DMS53 treated with DMSO at 0.1 percent for 48 hours (cell line): ENCODE data around the gene EIF2A.

Experiments
- DNase-seq: peaks from one replicate; lab custom pipeline; 2025; ENCODE audit not compliant: unreplicated experiment; lab: John Stamatoyannopoulos, UW

Gene EIF2A

DNA sequence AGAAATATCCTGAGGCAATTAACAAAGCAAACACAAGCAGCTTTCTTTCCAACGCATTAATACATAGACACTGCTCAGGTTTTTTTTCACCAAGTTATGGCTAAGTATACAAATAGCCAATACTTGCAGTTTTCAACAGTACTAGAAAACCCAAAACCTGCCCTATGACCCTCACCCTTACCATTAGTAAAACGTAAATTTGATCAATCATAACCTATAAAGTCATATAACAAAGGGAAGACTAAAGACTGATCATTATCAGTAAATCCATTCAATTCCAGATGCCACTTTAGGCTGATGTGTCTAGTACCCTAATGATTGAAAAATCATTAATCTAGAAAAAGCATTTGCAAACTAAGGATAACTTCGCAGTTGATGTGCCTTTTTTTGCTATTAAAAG is 3.5 kb upstream of the EIF2A start:
- no peak for DNase-seq

DNA sequence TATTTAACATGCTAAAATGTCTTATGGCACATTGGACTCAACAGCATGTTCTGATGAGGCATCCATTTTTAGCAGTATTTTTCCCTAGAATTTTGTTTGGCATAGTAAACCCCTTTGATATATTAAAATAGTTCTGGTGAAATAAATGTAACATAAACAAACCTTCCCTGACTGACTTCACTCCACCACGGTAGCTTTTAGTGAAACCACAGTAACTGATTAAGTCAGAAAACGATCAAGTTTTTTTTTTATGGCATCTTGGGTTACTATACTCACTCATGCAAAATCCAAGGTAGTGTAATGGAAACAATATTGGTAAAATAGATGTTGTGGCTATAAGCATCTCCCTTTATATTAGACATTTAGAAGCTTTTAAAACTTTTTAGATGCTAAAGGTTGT is 3.1 kb upstream of the EIF2A start:
- no peak for DNase-seq

DNA sequence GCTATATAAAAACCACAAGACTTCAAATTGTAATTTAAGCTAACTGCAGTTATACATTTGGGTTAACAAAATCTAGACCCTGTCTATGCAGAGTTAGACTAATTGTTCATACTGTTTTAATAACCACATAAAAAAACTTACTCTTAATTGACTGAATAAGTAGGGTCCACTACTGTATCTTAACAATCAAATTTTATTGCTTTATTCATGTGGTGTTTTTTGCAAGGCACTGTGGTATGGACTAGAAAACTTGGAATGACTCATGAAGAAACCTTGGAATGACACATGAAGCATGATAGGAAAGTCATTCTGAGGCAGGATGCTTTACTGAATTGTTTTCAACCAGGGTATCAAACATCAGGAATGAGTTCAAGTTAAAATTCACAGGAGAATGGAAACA is 2.5 kb upstream of the EIF2A start:
- no peak for DNase-seq

DNA sequence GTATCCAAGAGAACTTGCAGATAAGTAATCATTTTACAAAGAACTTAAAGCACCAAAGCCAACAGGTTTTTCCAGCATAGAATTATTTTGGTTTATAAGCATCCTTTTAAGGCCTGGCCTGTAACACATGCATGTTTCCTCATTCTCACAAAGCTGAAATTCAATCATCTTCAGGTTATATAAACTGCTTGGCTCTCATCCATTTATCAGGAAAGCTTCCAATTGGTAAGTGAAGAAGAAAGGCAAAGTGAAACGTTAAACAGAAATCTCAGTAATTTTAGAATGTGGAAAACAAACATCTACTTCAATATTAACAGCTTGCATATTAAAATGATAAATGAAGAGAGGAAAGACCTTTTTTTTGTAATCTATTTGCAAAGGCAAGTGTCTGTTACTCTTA is 1.9 kb upstream of the EIF2A start:
- no peak for DNase-seq

DNA sequence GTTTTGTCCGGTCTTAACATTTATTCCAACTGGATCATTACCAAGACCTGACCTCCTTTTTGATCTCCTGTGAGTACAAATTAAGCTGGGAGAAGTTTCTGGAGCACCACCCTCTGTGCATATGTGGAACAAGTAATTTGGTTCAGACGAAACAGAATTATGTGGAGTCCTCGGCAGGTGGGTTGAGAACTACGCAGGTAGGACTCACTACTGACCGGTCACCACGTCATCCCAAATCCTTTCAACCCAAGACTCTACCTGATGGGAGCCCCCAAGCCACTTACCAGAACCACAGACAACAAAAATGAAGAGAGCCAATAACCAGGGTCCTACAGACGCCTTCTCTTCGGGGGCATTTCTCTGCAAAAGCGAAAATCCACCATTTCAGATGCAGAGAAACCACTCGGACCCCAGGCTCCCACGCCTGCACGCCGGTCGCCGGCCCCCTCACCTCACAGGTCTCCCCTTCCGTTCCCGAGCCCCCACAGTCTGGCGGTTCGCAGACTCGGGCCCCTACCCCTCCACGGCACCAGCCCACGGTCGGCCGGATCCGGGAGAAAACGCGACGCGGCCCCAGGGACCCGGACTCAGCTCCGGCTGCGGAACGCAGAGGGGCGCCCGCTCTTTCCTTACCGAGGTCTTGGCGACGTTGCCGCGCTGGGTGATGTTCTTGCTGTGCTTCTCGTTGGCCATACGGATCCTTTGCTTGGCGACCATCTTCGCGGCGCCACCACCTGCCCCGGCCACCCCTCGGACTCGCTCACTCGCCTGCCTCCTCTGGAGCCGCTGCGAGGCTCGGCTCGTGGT is 965 bp upstream of the EIF2A start:
- no peak for DNase-seq

DNA sequence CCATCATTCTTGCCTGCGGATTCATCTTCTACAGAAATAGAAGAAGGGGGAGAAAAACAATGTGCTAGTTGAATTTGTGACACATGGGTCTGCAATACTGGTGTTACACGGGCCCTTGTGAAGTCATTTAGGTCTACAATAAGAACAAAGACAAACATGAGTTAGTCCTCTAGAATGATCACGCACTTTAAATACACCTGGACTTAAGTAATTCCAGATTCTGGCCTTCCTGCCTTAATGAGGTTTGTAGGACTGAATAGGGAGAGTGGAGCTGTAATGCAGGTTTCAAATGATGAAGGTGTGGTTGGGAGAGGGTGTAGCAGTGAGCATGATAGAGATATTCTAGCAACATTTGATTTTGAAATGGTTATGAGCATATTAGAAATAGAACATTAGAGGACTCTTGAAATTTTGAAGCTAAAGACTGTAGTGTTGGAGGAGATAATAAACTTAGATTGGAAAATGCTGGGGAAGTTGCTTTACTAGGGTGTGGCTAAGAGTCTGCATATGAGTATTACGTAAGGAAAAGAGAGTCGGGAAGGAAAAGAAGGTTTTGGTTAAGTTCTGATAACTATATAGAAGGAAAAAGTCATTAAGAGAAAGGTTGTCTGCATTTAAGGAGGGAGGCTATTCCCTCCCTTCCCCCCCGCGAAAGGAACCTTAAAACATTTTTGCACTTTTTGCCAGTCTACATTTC is 606 bp downstream of the EIF2A start:
- DNase-seq = no peak

DNA sequence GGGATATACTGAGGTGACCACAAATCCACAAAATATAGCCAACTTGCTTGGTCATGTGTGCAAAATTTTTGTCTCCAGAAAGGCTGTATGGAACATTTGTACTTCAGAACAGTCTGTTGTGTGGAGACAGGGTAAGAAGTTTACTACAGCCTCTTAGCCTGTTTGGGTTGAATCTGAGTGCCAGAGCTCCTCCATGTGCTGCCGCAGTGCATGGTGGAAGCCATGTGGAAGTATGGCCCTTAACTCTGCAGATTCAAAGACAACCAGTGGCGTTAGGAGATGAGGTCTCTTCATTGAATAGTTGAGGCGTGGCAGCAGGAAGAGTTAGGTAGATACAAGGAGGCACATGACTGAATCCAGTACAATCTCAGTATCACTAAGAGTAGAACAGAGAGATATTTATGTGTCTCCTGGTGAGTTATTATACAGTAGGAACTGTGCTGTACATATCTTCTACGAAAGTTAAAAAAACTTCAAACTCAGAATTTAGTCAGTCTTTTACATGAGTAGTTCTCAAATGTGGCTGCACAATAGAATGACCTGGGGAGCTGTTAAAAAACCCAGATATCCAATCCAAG is 9.4 kb downstream of the EIF2A start:
- no peak for DNase-seq

DNA sequence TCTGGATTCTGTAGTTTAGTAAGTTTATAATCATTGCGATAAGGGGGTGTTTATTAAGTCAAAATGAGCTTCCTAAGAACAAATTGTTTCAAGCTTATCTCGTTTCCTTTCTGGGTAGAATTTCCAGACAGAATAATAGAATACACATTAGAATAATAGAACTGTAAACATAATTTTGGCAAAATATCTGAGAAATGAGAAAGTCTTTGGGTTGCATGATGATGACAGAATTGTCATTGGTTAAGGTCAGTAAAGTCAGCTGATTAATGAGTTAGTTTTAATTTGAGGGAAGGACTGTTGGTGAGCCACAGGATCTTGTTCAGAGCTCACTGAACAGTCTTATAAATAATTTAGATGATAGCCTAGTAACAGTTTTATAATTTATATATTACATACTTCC is 10.2 kb downstream of the EIF2A start:
- DNase-seq = no peak

DNA sequence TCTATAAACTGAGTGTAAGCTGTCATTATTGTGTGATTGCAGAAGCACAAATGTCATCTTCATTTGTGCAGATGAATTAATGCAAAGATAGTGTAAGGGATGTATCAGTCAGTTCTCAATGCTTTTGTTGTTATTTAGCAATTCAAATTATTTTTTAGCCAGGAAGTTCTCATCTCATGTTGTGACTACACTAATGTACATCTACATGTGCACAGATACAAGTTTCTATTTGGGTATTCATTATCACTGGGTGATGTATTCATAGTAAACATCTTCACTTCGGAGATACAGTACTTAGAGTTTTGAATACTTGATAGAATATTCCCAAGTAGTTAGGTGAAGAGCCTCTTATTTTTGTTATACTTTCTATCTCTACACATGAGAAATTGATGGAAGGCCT is 11.1 kb downstream of the EIF2A start:
- DNase-seq = no peak

DNA sequence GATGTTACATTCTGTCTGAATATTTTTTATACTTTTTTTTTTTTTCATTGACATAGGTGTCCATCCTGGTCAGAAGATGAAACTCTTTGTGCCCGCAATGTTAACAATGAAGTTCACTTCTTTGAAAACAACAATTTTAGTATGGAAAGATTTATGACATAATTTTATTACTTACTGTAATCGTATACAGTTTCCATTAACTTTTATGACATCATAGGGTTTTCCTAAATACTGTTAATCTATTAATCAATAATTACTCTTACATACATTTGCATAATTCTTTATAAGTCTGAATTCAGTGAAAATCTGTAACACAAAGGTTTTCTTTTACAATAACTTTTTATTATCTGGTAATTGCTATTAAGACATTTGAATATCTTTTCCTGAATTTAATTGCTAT is 17.7 kb downstream of the EIF2A start:
- DNase-seq = no peak

DNA sequence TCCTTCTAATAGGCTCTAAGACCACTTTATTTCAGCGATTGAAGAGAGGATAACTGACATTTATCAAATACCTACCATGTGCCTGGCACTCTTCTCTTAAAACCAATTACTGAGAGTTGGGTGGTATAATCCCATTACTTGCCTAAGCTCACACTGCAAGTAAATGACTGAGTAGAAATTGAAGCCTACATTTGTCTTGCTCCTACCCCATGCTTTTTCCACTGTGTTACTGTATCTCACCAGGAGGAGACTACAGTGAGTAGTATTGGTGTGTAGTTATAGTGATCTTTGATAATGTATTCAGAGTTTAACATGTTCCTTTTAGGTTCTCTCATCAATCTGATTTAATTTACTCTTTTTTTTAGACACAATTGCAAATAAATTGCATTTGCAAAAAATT is 20.7 kb downstream of the EIF2A start:
- DNase-seq = no peak

DNA sequence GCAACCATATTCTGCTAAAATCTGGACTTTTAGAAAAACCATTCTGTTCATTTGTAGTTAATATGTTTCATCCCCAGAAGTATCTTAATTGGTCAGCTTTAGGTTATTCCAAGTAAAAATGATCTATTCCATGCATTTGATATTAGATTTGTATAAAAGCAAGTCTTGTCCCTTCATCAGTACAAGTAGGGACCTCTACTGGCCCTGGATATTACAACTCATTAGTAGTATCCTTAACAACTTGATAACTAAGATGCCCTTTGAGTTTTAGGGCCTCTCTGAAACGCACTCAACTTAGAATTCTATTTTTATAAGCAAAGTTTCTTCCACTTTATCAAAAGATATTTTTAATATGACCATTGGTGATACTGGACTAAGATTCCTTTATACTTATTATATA is 31.3 kb downstream of the EIF2A start:
- no peak for DNase-seq

DNA sequence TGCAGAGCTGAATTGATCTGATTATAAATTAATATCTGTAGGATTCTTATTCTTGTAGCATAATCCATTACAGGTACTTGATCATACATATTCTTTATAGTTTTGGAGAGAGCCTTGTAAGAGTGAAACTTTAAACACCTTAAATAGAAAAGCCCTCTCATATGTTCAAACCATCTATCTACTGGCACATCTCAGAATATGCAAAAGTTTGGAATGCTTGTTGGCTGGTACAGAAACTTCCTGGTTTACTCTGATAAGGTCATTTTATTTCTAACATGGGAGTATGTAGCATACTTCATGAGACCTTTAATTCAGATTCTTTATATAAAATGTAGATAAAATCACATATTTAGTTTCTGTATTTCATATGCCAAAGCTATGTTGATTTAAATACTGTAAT is 34.6 kb downstream of the EIF2A start:
- no peak for DNase-seq

DNA sequence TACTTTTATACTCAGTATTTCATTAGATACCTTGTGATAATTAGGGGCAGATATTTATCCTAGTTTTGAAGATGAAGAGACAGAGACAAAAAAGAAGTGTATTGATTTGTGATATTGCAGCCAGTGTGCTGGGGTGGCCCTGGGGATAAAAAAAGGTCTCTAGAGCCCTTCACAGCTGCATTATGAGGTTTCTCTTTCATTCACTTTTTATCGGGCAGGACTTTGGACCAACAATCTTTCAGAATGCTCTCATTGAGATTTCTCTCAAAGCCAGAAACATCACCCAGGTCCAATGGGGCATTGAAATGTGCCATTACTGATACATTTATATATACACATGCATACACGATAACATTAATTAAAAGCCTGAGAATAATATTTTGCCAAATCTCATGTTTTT is 36.0 kb downstream of the EIF2A start:
- no peak for DNase-seq

DNA sequence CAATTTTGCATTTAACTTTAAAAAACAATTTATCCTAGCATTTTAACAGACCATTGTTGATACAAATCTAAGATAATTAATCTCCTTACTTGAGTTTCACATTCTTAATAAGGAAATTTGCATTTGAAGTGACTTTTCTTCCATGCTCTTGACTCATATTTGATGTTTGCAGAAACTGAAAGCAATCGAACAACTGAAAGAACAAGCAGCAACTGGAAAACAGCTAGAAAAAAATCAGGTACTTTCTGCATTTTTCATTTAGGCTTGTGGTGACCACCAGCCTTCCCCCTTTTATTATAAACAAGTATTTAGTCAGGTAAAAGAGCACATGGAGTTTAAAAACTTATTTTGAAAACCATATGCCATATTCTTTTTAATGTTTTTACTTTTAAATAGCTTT is 36.4 kb downstream of the EIF2A start:
- no peak for DNase-seq

DNA sequence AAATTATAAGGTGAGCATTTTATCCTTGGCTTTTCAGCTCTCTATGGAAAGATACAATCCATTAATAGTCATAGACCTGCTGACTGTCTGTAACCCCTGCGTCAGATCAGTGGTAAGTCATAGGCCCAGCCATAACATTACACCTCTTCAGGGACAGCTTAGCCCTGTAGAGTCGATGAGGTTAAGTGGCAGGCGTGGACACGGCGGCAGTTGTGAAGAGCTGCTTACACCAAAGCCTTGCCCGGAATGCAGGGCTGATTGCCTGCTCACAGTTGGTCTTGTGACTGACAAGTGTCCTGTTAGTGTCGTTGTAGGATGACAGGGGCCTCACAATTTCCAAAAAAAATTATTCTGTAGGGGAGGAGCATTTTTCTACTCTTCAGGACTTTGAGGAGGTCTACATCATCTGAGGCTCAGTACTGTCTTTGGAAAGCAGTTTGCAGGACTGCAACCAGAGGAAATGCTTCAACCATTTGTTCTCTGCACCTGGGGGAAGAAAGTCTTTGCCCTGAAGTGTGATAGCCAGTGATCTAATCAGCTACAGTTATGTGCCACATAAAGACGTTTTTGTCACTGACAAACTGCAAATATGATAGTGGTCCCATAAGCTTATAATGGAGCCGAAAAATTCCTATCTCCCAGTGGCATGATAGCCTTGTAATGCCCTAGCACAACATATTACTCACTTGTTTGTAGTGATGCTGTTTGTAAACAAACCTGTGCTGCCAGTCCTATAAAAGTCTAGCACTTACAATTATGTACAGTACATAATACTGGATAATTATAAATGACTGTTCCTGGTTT is 41.6 kb downstream of the EIF2A start:
- no peak for DNase-seq

DNA sequence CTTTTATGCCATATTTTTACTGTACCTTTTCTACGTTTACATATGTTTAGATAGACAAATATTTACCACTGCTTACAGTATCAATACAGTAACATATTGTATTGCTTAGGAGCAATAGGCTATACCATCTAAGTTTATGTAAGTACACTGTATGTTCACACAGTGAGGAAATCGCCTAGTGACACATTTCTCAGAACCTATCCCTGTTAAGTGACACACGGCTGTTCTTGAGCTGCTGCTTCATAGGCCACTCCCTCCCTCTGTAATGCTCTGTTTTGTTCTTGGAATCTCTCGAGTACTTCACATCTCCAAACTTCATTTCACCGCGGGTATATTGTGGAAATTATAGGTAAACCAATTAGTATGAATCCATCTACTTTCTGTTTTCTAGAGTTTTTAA is 43.2 kb downstream of the EIF2A start:
- DNase-seq = no peak

DNA sequence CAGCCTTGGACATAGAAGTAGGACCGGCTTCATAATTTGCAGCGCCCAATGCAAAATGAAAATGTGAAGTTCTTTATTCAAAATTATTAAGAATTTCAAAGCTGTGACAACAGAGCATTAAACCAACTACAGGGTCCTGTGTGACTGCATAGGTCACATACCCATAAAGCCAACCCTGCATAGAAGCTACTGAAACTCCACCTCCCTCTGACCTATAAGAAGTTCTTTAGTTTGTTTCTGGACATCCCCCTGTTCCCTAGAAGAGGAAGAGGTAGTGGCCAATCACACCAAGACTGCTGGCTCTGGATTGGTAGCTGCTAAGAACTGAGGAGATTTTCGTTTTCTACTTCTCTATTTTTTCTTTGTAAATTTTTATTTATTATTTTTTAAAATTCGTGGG is 47.6 kb downstream of the EIF2A start:
- no peak for DNase-seq

DNA sequence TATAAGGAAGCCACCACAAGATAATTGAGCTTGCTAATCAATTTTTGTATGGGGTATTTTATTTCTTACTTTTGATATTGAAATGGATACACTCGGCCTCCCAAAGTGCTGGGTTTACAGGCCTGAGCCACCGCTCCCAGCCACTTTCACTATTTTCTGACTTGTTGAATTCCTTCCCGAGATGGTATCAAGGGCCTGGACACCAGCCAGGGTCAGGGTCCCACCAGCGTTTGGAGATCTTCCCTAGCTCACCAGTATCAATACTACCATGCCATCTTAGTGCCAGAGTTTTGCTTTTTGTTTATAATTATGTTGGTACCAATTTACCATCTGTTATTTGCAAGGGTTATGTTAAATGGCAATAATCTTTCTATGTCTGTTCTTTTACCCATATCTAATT is 51.1 kb downstream of the EIF2A start:
- no peak for DNase-seq

DNA sequence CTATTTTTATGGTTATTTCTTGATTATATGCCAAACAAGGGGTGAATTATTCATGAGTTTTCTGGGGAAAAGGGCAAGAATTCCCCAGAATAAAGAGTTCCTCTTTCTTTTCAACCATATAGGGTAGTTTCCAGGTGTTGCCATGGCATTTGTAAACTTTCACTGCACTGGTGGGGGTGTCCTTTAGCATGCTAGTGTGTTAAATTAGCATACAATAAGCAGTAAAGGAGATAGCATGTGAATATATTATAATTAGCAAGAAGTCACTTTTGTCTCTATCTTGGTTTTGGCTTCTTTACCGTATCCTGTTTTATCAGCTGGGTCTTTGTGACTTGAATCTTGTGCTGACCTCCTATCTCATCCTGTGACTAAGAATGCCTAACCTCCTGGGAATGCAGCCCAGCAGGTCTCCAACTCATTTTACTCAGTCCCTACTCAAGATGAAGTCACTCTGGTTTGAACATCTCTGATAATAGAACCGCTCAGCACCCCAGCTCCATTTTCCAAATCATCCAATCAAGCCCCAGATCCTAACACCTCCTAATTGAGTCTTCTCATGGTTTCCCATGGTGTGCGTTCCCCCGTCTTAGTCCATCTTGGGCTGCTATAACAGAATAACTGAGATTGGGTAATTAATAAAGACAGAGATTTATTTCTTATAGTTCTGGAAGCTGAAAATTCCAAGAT is 53.2 kb downstream of the EIF2A start:
- DNase-seq = no peak
